Fibroblast of skin of left biceps (primary cell): ENCODE results near the gene TIMMDC1.
"Not testable (repeated sequence)": the region's sequence is repeated elsewhere in the genome, so short reads cannot be mapped to it uniquely, and the experiment has no call there.

Experiments
- DNase-seq, 2 experiments: peaks; one replicate each; pipeline ENCODE4 v3.0.0-alpha.2; 2013; ENCODE audit warnings: low read depth in 2 of 2

TIMMDC1 gene

GRCh38 chr3:119555929-119556328 lies 57.6 kb downstream of the TIMMDC1 start:
- no peak for DNase-seq

- DNase-seq = no peak
These were observed 59.0 kb downstream of the TIMMDC1 start for GRCh38 chr3:119557192-119557876.

- no peak for DNase-seq
These were observed 59.5 kb downstream of the TIMMDC1 start for GRCh38 chr3:119557877-119558269.

DNA sequence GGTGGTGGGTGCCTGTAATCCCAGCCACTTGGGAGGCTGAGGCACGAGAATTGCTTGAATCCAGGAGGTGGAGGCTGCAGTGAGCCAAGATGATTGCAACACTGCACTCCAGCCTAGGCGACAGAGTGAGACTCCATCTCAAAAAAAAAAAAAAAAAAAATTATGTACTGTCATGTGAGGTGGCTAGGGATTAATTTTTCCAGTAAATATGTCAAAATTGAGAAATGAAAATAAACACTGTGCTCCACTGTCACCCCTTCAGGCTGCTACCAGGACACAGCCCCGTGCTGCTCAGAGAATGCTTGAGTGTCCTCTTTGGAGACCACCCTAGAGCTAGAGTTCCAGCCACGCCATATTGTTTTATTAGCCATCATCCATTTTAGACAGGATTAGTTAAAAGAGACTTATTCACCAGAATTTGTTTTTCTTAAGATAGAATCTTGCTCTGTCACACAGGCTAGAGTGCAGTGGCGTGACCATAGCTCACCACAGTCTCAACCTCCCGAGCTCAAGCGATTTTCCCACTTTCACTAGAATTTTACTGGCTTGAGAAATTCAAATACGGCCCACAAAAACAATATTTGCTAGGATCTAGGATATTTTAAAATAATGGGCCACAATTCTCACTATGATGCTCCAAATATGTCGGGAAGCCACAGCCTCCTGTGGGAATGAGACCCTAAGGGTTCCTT lies 60.4 kb downstream of the TIMMDC1 start:
- DNase-seq = no peak

- DNase-seq = no peak
These were observed 61.2 kb downstream of the TIMMDC1 start, which contains the start of gene CD80 for GRCh38 chr3:119559441-119559963. Gene CD80, minus strand, starts transcription at chr3:119559614. Its CDS starts 1,886 bp downstream, at chr3:119557728.

DNA sequence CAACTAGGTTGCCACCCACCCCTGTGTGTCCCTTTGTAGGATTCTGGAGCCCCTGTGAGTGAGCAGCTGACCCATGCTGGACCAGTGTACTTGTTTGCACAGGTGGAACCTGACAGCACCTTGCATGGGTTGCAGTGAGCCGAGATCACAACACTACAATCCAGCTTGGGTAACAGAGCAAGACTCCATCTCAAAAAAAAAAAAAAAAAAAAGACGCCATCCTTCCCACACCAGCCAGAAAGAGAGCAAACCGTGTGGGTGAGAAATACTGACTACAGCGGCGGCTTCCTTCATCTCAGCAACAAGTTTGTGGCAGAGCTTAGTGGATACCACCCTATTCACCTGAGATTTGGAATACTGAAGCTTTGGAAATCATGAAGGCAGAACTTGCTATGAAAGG lies 61.8 kb downstream of the TIMMDC1 start:
- DNase-seq = no peak

GRCh38 chr3:119562307-119562961 lies 64.1 kb downstream of the TIMMDC1 start:
- no peak for DNase-seq

- DNase-seq = not testable (repeated sequence)
These were observed 65.0 kb downstream of the TIMMDC1 start for GRCh38 chr3:119563334-119563733.

GRCh38 chr3:119569156-119569555 lies 70.8 kb downstream of the TIMMDC1 start:
- no peak for DNase-seq

- DNase-seq = no peak
These were observed 71.9 kb downstream of the TIMMDC1 start for GRCh38 chr3:119570229-119570628.

DNA sequence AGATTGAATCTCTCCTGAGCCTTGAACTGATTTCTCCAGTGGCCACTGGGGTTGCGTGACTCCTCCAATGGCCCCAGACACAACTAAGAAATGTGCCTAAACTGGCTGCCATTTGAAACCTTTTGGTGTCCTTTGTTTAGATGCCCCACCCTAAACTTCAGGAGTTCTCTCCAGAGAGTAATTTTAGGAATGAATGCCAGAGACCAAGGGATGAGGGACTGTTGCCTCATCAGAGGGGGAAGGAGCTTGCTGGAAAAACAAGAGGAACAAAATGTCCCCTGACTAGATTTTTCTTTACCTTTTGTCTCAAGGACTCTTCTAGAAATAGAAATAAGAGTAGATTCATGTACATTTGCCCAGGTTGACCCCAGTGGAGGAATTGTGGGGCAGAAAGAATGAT lies 72.9 kb downstream of the TIMMDC1 start:
- no peak for DNase-seq

GRCh38 chr3:119571688-119572087 lies 73.3 kb downstream of the TIMMDC1 start:
- DNase-seq = no peak
